Skeletal muscle tissue (tissue), 4 donors: ENCODE measurements around the gene OSMR. TPM values are rescaled to one million over a fixed set of nuclear protein-coding genes. Genes with fewer than 3 reads are reported as not detected.

ENCODE experiments used
- H3K27ac ChIP-seq: one replicate; pipeline ENCODE4 v1.7.0; 2013; ENCODE audit warnings: mild to moderate bottlenecking, low read depth, low read length, inconsistent platforms
- H3K27me3 ChIP-seq, 3 donors: one replicate each; pipeline ENCODE4 v1.7.0; 2013; ENCODE audit warnings: low read length in 3 of 3; ENCODE audit not compliant: control insufficient read depth in 3 of 3, insufficient read depth in 3 of 3
- H3K36me3 ChIP-seq, 3 donors: one replicate each; pipeline ENCODE4 v1.7.0; 2013; ENCODE audit warnings: low read length in 3 of 3; ENCODE audit not compliant: control insufficient read depth in 3 of 3, insufficient read depth in 3 of 3
- H3K4me1 ChIP-seq, 3 donors: one replicate each; pipeline ENCODE4 v1.7.0; 2013; ENCODE audit warnings: low read length in 3 of 3, mild to moderate bottlenecking in 3 of 3; ENCODE audit not compliant: control insufficient read depth in 3 of 3, insufficient read depth in 3 of 3
- H3K4me3 ChIP-seq, 3 donors: one replicate each; pipeline ENCODE4 v1.7.0; 2013; ENCODE audit warnings: low read length in 3 of 3
- H3K9ac ChIP-seq, 3 donors: one replicate each; pipeline ENCODE4 v1.7.0; 2013; ENCODE audit warnings: low read length in 3 of 3, mild to moderate bottlenecking in 3 of 3, moderate library complexity in 2 of 3, low read depth in 1 of 3
- H3K9me3 ChIP-seq, 3 donors: one replicate each; pipeline ENCODE4 v1.7.0; 2013; ENCODE audit warnings: low read length in 3 of 3; ENCODE audit not compliant: control insufficient read depth in 3 of 3
- total RNA-seq: library from RNA; depleted of rRNA; stranded (reverse); fragments of >200 nt; gene quantifications from one replicate; pipeline ENCODE4 v1.2.3, GENCODE V29; 2014
- donor health status: Osteomylitis.

OSMR gene
- total RNA-seq, 1 donor from 2014 or later = 4.2 TPM

DNA sequence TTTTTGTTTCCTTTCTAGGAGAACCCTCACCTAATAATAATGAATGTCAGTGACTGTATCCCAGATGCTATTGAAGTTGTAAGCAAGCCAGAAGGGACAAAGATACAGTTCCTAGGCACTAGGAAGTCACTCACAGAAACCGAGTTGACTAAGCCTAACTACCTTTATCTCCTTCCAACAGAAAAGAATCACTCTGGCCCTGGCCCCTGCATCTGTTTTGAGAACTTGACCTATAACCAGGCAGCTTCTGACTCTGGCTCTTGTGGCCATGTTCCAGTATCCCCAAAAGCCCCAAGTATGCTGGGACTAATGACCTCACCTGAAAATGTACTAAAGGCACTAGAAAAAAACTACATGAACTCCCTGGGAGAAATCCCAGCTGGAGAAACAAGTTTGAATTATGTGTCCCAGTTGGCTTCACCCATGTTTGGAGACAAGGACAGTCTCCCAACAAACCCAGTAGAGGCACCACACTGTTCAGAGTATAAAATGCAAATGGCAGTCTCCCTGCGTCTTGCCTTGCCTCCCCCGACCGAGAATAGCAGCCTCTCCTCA is 87.1 kb downstream of the OSMR start:
- Histone ChIP-seq H3K36me3 (peaks cover 0 to 21% (median 19%) of the 10 kb centered on the region in 3 donors), H3K4me1 (no peaks in the 10 kb centered on the region), H3K9ac (no peak overlapping the region)

GRCh38 chr5:38935437-38935836 is 89.6 kb downstream of the OSMR start:
- no peak overlapping the region for H3K4me3 ChIP-seq
- no peaks in the 10 kb centered on the region for H3K9me3 ChIP-seq
- no peak overlapping the region for H3K9ac ChIP-seq
- H3K36me3 ChIP-seq = peaks cover 0 to 22% (median 21%) of the 10 kb centered on the region in 3 donors
- H3K27ac ChIP-seq = no peak overlapping the region
- no peaks in the 10 kb centered on the region for H3K4me1 ChIP-seq
- no peaks in the 10 kb centered on the region for H3K27me3 ChIP-seq

More for the DNA sequence above, 87.1 kb downstream of the OSMR start:
- Histone ChIP-seq H3K4me3 (no peak overlapping the region), H3K27ac (no peak overlapping the region), H3K9me3 (no peaks in the 10 kb centered on the region), H3K27me3 (no peaks in the 10 kb centered on the region)

DNA sequence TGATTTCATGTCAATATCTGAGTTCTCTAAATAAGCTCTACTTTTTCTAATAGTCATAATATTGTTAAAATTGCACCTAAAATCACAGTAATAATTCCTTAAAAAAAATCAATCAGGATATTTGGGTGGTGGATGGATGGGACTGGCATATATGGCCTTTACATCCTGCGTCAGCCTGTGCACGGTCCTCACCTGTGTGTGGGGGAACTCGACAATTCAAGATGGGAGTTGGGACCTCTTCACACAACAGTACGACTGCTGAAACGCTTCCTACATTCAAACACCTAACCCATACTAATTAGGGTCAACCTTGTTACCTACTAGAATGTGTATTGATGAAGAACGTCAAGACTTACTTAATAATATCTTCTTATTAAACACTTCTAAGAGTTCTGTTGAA is 90.5 kb downstream of the OSMR start:
- Histone ChIP-seq H3K9ac (no peak overlapping the region), H3K9me3 (no peaks in the 10 kb centered on the region), H3K36me3 (peaks cover 0 to 27% (median 24%) of the 10 kb centered on the region in 3 donors), H3K4me3 (no peak overlapping the region), H3K27ac (no peak overlapping the region), H3K27me3 (no peaks in the 10 kb centered on the region), H3K4me1 (no peaks in the 10 kb centered on the region)

DNA sequence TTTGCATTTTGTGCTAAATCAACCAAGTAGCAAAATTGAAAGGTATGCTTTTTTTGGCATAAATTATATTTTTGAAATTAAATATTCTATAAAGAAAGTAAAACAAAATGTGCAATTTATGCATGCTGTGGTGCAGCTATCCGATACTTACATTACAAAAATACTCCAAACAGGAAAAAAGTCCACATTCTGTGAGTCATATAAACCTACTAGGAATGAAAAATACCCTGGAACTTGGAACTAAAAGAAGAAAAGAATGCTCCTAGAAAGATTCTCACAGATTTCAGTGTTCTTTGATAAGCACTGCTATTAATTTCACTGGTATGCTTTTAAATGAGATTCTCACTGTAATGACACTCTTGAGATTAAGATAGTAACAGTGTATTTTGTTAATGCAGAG is 92.6 kb downstream of the OSMR start:
- no peaks in the 10 kb centered on the region for H3K27me3 ChIP-seq
- no peak overlapping the region for H3K4me3 ChIP-seq
- no peak overlapping the region for H3K27ac ChIP-seq
- H3K4me1 ChIP-seq = no peaks in the 10 kb centered on the region
- no peak overlapping the region for H3K9ac ChIP-seq
- no peaks in the 10 kb centered on the region for H3K9me3 ChIP-seq
- H3K36me3 ChIP-seq = peaks cover 13 to 34% (median 30%) of the 10 kb centered on the region in 3 donors

DNA sequence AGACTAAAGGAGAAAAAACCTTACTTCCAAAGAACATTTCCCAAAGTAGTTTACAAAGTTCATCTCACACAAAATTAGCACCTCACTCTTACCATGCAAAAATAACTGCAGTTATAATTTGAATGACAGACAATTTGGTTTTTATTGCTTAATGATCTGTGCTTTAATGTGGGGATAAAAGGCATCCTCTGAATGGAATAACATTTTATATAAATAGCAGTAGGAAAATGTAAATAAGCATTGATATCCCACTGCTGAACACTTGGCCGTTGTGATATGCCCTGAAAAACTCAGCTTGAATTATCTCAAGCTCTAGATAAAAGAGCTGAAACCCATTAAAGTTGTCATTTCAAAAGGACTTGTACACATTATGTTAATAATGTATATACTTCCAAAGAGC is 93.2 kb downstream of the OSMR start:
- H3K4me1 ChIP-seq = no peaks in the 10 kb centered on the region
- H3K9me3 ChIP-seq = no peaks in the 10 kb centered on the region
- peaks cover 13 to 34% (median 31%) of the 10 kb centered on the region in 3 donors for H3K36me3 ChIP-seq
- no peaks in the 10 kb centered on the region for H3K27me3 ChIP-seq
- H3K27ac ChIP-seq = no peak overlapping the region
- H3K9ac ChIP-seq = no peak overlapping the region
- no peak overlapping the region for H3K4me3 ChIP-seq

DNA sequence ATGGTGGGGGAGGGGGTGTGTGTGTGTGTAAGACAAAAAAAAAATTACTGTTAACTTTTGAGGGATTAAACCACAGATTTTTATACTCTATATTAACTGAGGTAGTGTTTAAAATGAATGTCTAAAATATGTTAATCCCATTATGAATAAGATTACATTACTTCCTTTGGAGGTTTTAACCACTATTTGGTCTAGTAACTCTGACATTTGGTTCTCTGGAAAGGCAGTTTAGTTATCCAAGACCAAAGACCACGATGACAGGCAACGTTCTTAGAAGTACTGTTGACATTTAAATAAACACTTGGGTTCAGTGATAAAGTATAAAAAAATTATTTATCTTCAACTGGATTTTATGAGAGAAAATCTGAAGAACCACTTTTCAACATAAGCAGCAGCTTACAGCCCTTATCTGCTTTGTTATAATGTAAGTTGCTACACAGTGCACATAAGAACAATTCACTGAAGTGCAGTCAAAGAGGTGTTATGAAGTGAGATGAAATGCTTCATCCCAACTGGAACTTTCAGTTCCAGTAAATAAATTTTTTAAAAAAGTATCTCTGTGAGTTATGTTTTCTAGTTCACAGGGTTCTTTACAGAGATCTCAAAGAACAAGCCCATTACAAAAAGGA is 94.5 kb downstream of the OSMR start:
- Histone ChIP-seq H3K9ac (no peak overlapping the region), H3K27ac (no peak overlapping the region), H3K9me3 (no peaks in the 10 kb centered on the region), H3K4me1 (no peaks in the 10 kb centered on the region), H3K36me3 (peaks cover 19 to 45% (median 43%) of the 10 kb centered on the region in 3 donors), H3K27me3 (no peaks in the 10 kb centered on the region), H3K4me3 (no peak overlapping the region)

DNA sequence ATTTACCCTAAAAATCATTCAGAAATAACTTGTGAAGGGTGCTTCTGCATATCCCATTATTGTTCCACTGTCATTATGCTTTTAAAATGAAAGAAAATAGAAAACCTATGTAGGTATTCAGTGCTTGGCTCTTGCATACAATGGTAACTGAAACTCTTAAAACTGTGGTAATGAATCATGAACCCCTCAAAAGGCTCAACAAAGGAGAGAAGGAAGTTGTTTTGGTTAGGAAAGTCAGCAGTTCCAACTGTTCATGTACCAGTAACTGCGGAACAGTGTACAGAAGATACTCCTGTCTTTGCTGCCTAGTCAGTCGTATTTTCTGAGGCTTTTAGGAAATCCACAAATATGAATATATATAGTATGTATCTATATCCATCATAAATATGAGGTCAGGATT is 96.1 kb downstream of the OSMR start:
- H3K4me1 ChIP-seq = no peaks in the 10 kb centered on the region
- H3K9ac ChIP-seq = no peak overlapping the region
- no peaks in the 10 kb centered on the region for H3K9me3 ChIP-seq
- no peak overlapping the region for H3K27ac ChIP-seq
- H3K27me3 ChIP-seq = no peaks in the 10 kb centered on the region
- H3K4me3 ChIP-seq = no peak overlapping the region
- H3K36me3 ChIP-seq = peaks cover 21 to 52% (median 48%) of the 10 kb centered on the region in 3 donors

- Histone ChIP-seq H3K9ac (no peak overlapping the region), H3K27ac (no peak overlapping the region), H3K36me3 (peaks cover 21 to 72% (median 61%) of the 10 kb centered on the region in 3 donors), H3K4me3 (no peak overlapping the region), H3K4me1 (no peaks in the 10 kb centered on the region), H3K27me3 (no peaks in the 10 kb centered on the region), H3K9me3 (no peaks in the 10 kb centered on the region)
Measured at GRCh38 chr5:38944282-38944681, 98.5 kb downstream of the OSMR start.

DNA sequence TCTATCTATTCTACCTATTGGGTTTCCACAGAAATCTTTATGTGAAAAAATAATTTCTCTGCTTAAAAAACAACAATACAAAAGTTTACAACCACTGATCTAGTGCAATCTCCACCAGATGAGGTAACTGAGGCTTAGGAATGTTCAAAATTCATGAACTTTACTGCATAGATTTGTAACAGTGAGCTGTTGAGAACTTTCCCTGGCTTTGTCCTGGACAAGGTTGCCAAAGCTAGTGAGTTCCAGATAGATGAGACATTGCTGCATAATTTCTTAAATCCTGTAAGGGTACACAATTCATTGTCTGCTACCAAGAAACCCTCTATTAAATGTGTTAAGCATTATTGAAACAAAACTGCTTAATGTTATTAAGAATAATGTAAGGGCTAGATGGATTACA is 102.7 kb downstream of the OSMR start:
- no peak overlapping the region for H3K9ac ChIP-seq

DNA sequence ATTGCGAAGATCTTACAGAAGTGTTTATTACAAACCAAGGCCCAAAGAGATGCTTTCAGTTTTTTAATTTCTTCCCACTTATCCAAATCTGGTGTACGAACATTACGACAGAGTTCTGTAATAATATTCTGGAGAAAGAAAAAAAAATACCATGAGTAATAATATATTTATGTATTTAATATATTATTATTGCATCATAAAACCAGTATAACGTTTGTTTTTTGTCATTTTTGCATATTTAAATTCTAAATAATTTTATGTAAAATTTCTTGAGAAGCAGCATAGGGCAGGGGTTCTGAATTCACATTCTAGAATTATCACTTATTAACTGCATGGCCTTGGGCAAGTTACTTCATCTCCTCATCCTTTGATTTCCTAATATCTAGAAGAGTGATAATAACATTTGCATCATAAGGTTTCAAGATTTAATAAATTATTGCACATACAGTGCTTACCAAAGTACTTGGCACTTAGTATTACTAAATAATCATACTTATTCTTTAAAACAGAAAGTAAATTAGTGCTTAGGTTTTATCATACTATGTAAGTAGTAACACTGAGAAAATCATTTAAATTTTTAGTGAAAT is 107.7 kb downstream of the OSMR start:
- H3K9me3 ChIP-seq = no peaks in the 10 kb centered on the region
- no peak overlapping the region for H3K9ac ChIP-seq
- no peak overlapping the region for H3K27ac ChIP-seq
- H3K27me3 ChIP-seq = no peaks in the 10 kb centered on the region
- peaks cover 27 to 76% (median 67%) of the 10 kb centered on the region in 3 donors for H3K36me3 ChIP-seq
- H3K4me3 ChIP-seq = no peak overlapping the region
- no peaks in the 10 kb centered on the region for H3K4me1 ChIP-seq

More for the DNA sequence above, 102.7 kb downstream of the OSMR start:
- H3K4me1 ChIP-seq = no peaks in the 10 kb centered on the region
- no peaks in the 10 kb centered on the region for H3K9me3 ChIP-seq
- H3K36me3 ChIP-seq = peaks cover 18 to 84% (median 63%) of the 10 kb centered on the region in 3 donors
- no peak overlapping the region for H3K4me3 ChIP-seq
- H3K27me3 ChIP-seq = no peaks in the 10 kb centered on the region
- H3K27ac ChIP-seq = no peak overlapping the region
